GM18867 (cell line): ENCODE results near the gene MS4A2.
"Not testable (repeated sequence)": the region's sequence is repeated elsewhere in the genome, so short reads cannot be mapped to it uniquely, and the experiment has no call there.

Experiments
- ATAC-seq: cut with Tn5 transposase; IDR thresholded peaks from one replicate; pipeline ENCODE4 v1.9.1; 2021; ENCODE audit warnings: mild to moderate bottlenecking, moderate library complexity; ENCODE audit not compliant: unreplicated experiment

MS4A2 gene

DNA sequence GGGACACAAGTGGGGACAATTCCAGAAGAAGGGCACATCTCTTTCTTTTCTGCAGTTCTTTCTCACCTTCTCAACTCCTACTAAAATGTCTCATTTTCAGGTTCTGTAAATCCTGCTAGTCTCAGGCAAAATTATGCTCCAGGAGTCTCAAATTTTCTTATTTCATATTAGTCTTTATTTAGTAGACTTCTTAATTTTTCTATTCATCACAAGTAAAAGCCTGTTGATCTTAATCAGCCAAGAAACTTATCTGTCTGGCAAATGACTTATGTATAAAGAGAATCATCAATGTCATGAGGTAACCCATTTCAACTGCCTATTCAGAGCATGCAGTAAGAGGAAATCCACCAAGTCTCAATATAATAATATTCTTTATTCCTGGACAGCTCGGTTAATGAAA lies at the start of gene MS4A2:
TSS of gene MS4A2 (plus strand) at position 301 of the 400 bp plus-strand sequence. CDS start 102 bp downstream, outside the sequence.
- no peak for ATAC-seq

GRCh38 chr11:60040109-60040508 lies 48.4 kb upstream of the MS4A2 start, which contains the start of gene OOSP2:
Gene OOSP2, plus strand, starts transcription at chr11:60040409. Its CDS starts 51 bp downstream, at chr11:60040460.
- no peak for ATAC-seq

DNA sequence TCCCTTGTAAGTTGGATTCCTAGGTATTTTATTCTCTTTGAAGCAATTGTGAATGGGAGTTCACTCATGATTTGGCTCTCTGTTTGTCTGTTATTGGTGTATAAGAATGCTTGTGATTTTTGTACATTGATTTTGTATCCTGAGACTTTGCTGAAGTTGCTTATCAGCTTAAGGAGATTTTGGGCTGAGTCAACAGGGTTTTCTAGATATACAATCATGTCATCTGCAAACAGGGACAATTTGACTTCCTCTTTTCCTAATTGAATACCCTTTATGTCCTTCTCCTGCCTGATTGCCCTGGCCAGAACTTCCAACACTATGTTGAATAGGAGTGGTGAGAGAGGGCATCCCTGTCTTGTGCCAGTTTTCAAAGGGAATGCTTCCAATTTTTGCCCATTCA lies 38.0 kb upstream of the MS4A2 start:
- not testable (repeated sequence) for ATAC-seq

- not testable (repeated sequence) for ATAC-seq
Observed at GRCh38 chr11:60050839-60051238, 37.6 kb upstream of the MS4A2 start.

- no peak for ATAC-seq
Observed at GRCh38 chr11:60056349-60056969, 32.0 kb upstream of the MS4A2 start, which contains the start of gene MS4A3. Gene MS4A3, plus strand, starts transcription at chr11:60056665. Its CDS starts 4,496 bp downstream, at chr11:60061161.

DNA sequence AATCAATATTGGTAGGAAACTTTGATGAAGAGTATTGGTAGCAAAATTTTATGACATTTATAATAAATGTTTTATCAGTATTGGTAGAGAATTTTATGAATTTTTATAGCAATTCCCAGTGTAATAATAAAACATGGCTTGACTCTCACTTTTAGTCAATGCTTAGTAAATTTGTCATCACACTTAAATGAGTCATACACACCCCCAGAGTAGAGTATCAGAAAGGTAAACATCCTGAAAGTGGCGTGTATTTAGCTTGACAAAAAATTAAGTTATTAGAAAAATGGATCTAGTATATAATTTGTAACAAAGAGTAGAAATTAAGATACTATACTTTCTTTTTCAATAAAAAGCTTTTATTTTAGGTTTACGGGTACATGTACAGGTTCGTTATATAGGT lies 29.4 kb upstream of the MS4A2 start:
- no peak for ATAC-seq

- no peak for ATAC-seq
Observed at GRCh38 chr11:60059521-60060240, 28.8 kb upstream of the MS4A2 start.

DNA sequence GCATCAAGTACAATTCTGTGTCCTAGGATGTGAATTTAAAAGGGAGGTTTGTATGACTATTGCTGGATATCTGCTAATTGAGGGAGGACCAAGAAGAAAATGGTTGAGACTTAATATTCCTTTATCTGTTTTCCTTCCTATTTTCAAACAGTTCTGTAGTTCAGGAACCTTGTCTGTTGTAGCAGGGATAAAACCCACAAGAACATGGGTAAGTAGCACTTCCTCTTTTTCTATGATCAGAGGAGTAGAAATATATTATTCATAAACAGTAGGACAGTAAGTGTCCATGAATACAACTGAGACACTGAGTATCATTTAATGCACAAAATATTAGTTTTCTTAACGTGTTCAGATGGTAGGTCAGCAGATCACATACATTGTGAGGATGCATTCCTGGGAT lies 24.4 kb upstream of the MS4A2 start:
- no peak for ATAC-seq

DNA sequence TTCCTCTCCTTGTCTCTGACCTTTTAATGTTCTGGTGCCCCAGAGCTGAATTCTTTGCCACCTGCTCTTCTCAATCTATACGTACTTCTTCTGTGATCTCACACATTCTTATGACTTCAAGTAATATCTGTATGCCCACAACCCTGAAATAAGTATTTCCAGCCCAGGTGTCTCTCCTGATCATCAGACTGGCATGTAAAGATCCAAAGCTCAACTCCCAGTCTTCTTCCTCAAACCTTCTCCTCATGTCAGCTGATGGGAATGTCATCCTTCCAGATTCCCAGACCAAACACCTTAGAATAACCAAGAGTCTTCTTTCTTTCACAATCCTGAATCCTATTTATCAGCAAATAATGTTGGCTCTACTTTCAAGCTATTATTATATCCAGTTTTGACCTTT lies 22.7 kb upstream of the MS4A2 start:
- no peak for ATAC-seq

DNA sequence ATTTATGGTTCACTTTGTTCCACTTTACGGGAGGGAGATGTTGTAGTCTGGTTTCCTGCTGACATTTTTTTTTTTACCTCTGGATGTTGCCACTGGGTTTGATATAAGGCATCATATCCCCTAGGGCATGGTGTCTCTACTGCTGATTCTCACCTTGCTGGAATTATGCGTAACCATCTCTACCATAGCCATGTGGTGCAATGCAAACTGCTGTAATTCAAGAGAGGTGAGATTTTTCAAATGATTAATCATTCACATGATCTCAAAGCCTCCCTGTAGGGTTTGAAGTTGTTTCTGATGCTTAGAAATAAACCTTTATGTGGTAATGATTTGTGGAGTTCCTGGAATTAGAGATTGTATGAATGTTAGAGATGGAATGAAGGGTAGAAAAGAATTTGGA lies 19.0 kb upstream of the MS4A2 start:
- no peak for ATAC-seq

DNA sequence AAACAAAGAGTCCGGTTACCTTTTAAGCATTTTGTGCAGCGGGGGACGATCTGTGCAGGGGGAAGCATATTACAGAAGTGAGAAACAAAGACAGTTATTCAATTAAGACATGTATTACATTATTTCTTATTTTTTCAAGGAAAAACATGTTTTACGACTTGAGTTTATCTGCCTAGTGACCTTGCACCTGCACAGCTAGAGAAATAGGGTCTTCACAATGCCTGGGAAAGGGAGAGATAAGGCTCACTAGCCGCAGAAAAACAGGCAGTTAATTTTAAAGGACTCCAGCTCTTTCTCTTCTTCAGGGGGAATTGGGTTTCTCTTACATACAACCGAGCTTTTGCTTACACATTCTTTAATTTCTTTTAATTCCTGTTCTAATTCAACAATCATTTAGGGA lies 16.8 kb upstream of the MS4A2 start:
- ATAC-seq = not testable (repeated sequence)

DNA sequence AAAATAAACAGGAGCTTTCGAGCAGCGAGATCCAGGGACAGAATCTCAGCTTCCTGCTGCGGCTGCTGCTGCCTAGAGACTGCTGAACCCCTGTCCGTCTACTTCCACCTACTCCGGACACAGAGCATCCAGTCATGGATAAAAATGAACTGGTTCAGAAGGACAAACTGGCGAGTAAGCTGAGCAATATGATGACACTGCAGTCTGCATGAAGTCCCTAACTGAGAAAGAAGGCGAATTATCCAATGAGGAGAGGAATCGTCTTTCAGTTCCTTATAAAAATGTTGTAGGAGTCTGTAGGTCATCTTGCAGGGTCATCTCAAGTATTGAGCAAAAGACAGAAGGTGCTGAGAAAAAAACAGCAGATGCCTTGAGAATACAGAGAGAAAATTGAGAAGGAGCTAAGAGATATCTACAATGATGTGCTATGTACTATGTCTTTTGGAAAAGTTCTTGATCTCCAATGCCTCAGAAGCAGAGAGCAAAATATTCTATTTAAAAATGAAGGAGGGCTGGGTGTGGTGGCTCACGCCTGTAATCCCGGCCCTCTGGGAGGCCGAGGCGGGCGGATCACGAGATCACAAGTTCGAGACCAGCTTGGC lies 11.1 kb upstream of the MS4A2 start:
- ATAC-seq = no peak

DNA sequence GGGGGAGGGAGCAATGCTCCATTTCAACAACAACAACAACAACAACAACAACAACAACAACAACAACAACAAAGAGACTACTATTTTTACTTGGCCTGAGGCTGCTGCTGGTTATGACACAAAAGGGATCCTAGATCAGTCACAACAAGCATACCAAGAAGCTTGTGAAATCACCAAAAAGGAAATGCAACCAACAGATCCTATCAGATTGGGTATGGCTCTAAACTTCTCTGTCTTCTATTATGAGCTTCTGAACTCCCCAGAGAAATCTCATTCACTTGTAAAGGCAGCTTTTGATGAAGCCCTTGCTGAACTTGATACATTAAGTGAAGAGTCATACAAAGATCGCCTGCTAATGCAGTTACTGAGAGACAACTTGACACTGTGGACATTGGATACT lies 10.5 kb upstream of the MS4A2 start:
- no peak for ATAC-seq

DNA sequence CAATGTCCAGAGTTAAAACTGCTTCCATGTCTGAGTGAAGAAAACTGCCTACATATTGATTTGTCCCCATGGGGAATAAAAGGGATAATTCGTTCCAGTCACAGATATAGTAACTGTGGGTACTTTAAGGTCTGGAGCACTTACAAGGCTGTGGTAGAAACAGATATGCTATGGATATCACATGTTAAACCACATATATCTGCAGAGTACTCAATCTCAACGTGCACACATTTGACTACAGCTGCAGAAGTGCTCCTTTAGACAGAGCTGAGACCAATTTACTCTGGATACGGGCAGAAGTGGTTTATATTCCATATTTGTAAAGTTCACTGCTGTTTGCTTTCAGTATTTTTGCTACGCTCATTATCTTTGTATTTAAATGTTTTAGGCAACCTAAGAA lies 9.7 kb upstream of the MS4A2 start:
- no peak for ATAC-seq

- no peak for ATAC-seq
Observed at GRCh38 chr11:60080535-60080934, 7.9 kb upstream of the MS4A2 start.

- no peak for ATAC-seq
Observed at GRCh38 chr11:60084631-60085273, 3.7 kb upstream of the MS4A2 start.

- ATAC-seq = no peak
Observed at GRCh38 chr11:60085909-60086308, 2.6 kb upstream of the MS4A2 start.

DNA sequence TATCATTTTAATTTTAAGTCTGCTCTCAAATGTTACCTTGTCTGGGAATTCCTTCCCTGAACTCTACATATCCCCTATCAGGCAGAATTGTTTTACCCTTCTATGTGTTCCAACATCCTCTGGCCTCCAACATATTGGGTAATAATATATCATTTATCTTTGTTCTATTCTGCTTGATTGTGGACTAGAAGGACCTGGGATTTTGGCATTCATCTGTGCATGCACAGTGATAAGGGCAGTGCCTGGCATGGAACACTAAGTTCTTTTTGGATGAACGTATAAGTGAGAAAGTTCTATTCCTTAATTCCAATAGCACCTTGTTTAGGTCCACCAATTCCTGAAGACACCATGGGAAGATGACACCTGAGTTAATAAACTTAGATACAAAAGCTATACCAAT lies 1.2 kb upstream of the MS4A2 start:
- no peak for ATAC-seq

DNA sequence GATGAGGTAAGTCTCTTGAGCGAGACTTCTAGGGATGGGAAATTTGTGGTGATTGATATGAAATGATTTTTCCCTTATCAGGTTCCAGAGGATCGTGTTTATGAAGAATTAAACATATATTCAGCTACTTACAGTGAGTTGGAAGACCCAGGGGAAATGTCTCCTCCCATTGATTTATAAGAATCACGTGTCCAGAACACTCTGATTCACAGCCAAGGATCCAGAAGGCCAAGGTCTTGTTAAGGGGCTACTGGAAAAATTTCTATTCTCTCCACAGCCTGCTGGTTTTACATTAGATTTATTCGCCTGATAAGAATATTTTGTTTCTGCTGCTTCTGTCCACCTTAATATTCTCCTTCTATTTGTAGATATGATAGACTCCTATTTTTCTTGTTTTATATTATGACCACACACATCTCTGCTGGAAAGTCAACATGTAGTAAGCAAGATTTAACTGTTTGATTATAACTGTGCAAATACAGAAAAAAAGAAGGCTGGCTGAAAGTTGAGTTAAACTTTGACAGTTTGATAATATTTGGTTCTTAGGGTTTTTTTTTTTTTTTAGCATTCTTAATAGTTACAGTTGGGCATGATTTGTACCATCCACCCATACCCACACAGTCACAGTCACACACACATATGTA lies 7.1 kb downstream of the MS4A2 start:
- ATAC-seq = no peak

- no peak for ATAC-seq
Observed at GRCh38 chr11:60097189-60097588, 8.7 kb downstream of the MS4A2 start.

DNA sequence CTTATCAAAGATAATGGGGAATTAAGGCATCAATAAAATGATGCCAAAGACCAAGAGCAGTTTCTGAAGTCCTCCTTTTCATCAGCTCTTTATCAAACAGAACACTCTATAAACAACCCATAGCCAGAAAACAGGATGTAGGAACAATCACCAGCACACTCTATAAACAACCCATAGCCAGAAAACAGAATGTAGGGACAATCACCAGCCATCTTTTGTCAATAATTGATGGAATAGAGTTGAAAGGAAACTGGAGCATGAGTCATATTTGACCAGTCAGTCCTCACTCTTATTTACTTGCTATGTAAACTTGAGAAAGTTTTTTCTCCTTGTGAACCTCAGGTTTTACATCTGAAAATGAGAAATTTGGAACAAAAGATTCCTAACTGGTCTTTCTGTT lies 10.0 kb downstream of the MS4A2 start:
- no peak for ATAC-seq
